Measurements from ENCODE around the gene TOR2A. TPM values are rescaled to one million over a fixed set of nuclear protein-coding genes. Genes with fewer than 3 reads are reported as not detected.

The TOR2A gene
- total and polyA plus RNA-seq, 2 of the 8 experiments (the other 6 are each of a cell fraction or from before 2014, with no cell fraction given): 18.7 to 24.9 TPM

DNA sequence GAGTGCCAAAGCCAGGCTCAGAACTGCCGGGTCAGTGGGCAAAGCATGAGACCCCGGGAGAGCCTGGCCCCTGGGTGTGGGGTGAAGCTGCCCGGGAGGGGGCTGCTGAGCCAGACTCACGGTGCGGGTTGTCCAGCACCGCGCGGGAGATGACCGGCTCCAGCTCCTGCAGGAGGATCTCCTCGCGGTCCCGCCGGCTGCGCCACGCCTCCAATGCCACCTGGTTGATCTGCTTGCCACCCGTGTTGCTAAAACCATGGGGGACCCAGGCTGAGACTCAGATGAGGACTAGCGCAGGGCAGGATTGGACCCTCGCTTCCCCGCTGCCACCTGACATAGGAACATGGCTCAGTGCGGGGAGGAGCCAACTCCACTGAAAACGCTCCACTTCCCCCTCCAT lies 2.6 kb downstream of the TOR2A start:
- 95% methylated on average over 19 of the region's 21 CpGs; no CpG with 5 or more reads in 1 of the 2 experiments for WGBS, 2 experiments (ENCODE audit: extremely low coverage in 1 of 2, insufficient coverage in 1 of 2, insufficient read length in 1 of 2, insufficient replicate concordance in 2 of 2, low coverage in 1 of 2, low lambda C conversion rate in 2 of 2, missing lambda C conversion rate in 1 of 2)
- ChIA-PET POLR2A (ENCODE audit: partially characterized antibody) (interaction anchor here (0.6 kb wide), 1 partner anchor 53 kb away, joined by 4 read pairs; the partner anchor contains the start of gene CDK9), CTCF (ENCODE audit: partially characterized antibody) (interaction anchor here (0.6 to 5.0 kb wide), 13 partner anchors 16 to 243 kb away, joined by 3 to 34 read pairs (median 4); partner anchors contain the start of gene CFAP157)
- Histone ChIP-seq H3K36me3 (ENCODE audit: control insufficient read depth in 2 of 4, insufficient read depth in 4 of 4, low read length in 3 of 4) (no peaks in the 10 kb centered on the region), H3K23ac (ENCODE audit: insufficient read length) (no peak overlapping the region), H3K9me3 (ENCODE audit: insufficient read depth in 2 of 2, low read depth in 1 of 2, low read length in 1 of 2) (no peaks in the 10 kb centered on the region), H2BK120ac (replicated peaks; ENCODE audit: low read depth, low read length) (no peak overlapping the region), H2BK20ac (ENCODE audit: low read length) (no peak overlapping the region), H3K4me1 (replicated peaks in 1 of 4; ENCODE audit: control insufficient read depth in 3 of 4, insufficient read depth in 4 of 4, low read length in 3 of 4) (peaks cover 3 to 11% (median 6%) of the 10 kb centered on the region in 4 experiments; a peak in 6 of 7 replicates), H3K27me3 (replicated peaks in 1 of 4; ENCODE audit: control insufficient read depth in 3 of 4, extremely low read depth in 1 of 4, insufficient read depth in 3 of 4, low read length in 3 of 4) (no peaks in the 10 kb centered on the region), H3K79me2 (ENCODE audit: control insufficient read depth in 1 of 2, insufficient read depth in 2 of 2, low read length in 2 of 2) (no peaks in the 10 kb centered on the region), H3K79me1 (ENCODE audit: low read depth, low read length) (no peaks in the 10 kb centered on the region), H2BK12ac (ENCODE audit: low read depth, low read length) (no peak overlapping the region), H3K56ac (replicated peaks; ENCODE audit: insufficient read length, low read depth, low read length) (no peak overlapping the region), H3K4me2 (ENCODE audit: insufficient read depth in 1 of 2, low read depth in 2 of 2, low read length in 2 of 2) (no peak overlapping the region), H2AFZ (ENCODE audit: low read length) (no peak overlapping the region), H3K27ac (ENCODE audit: low read depth, low read length) (no peak overlapping the region), H4K91ac (replicated peaks; ENCODE audit: insufficient read length, low read length) (no peak overlapping the region), H2BK5ac (ENCODE audit: low read depth, low read length) (no peak overlapping the region), H4K8ac (ENCODE audit: extremely low read depth, insufficient read depth, low read length) (no peak overlapping the region), H3K14ac (ENCODE audit: insufficient read length) (no peak overlapping the region), H4K20me1 (replicated peaks in 1 of 2; ENCODE audit: control insufficient read depth in 1 of 2, insufficient read depth in 2 of 2, low read length in 2 of 2) (peaks cover 0 to 2% of the 10 kb centered on the region in 2 experiments), H3K9ac (replicated peaks in 1 of 4; ENCODE audit: extremely low read depth in 1 of 4, low read depth in 3 of 4, low read length in 3 of 4) (no peak overlapping the region), H3K4me3 (ENCODE audit: extremely low read depth in 1 of 4, insufficient read depth in 2 of 4, low read depth in 3 of 4, low read length in 4 of 4) (no peak overlapping the region), H3K23me2 (ENCODE audit: low read depth, low read length) (0 out of 2 replicates have a peak, but pooled peaks cover 2% of the 10 kb centered on the region), H3K4ac (replicated peaks; ENCODE audit: insufficient read length, low read depth, low read length) (no peak overlapping the region), H4K5ac (ENCODE audit: insufficient read length, low read depth, low read length) (no peak overlapping the region), H2AK5ac (ENCODE audit: low read depth, low read length) (no peak overlapping the region), H2BK15ac (ENCODE audit: low read length) (no peak overlapping the region), H3K18ac (ENCODE audit: extremely low read depth, low read length) (no peak overlapping the region)
- FAIRE-seq (no peak), DNase-seq (ENCODE audit: low read depth in 1 of 2, low spot score in 2 of 2) (no peak)
- TF ChIP-seq FOSL1 (IDR thresholded peaks at IDR 0.05; ENCODE audit: insufficient read depth, low read depth, low read length): no peak
